GM21619 (cell line): Measurements from ENCODE around the gene EXOC3L4.
"Not testable (repeated sequence)": the region's sequence is repeated elsewhere in the genome, so short reads cannot be mapped to it uniquely, and the experiment has no call there.

Source experiments
- ATAC-seq: cut with Tn5 transposase; IDR thresholded peaks from one replicate; pipeline ENCODE4 v1.9.1; 2021; ENCODE audit not compliant: unreplicated experiment

Gene EXOC3L4

GRCh38 chr14:103104654-103105452 is 10.3 kb downstream of the EXOC3L4 start:
- no peak for ATAC-seq

GRCh38 chr14:103105580-103106150 is 11.1 kb downstream of the EXOC3L4 start:
- ATAC-seq, result no peak

GRCh38 chr14:103107455-103107854 is 12.9 kb downstream of the EXOC3L4 start:
- no peak for ATAC-seq

- no peak for ATAC-seq
Observed at GRCh38 chr14:103107941-103108748, 13.6 kb downstream of the EXOC3L4 start.

GRCh38 chr14:103108749-103109207 is 14.3 kb downstream of the EXOC3L4 start:
- peak; percentile 35 for ATAC-seq

GRCh38 chr14:103109535-103110441 is 15.3 kb downstream of the EXOC3L4 start:
- no peak for ATAC-seq

GRCh38 chr14:103110681-103111231 is 16.2 kb downstream of the EXOC3L4 start:
- no peak for ATAC-seq

GRCh38 chr14:103111232-103111868 is 16.8 kb downstream of the EXOC3L4 start:
- no peak for ATAC-seq

- no peak for ATAC-seq
Observed at GRCh38 chr14:103112400-103113243, 18.1 kb downstream of the EXOC3L4 start.

GRCh38 chr14:103113303-103113702 is 18.8 kb downstream of the EXOC3L4 start:
- no peak for ATAC-seq

GRCh38 chr14:103113774-103114173 is 19.2 kb downstream of the EXOC3L4 start:
- ATAC-seq, result no peak

GRCh38 chr14:103115086-103115679 is 20.7 kb downstream of the EXOC3L4 start:
- ATAC-seq, result not testable (repeated sequence)

GRCh38 chr14:103115845-103116572 is 21.5 kb downstream of the EXOC3L4 start:
- no peak for ATAC-seq

GRCh38 chr14:103116636-103117035 is 22.1 kb downstream of the EXOC3L4 start:
- no peak for ATAC-seq

- ATAC-seq, result not testable (repeated sequence)
Observed at GRCh38 chr14:103117499-103117898, 23.0 kb downstream of the EXOC3L4 start.

GRCh38 chr14:103118018-103118662 is 23.6 kb downstream of the EXOC3L4 start:
- ATAC-seq, result no peak

- ATAC-seq, result no peak
Observed at GRCh38 chr14:103118663-103119404, 24.3 kb downstream of the EXOC3L4 start.
